Endothelial cell of umbilical vein (primary cell): ENCODE data around the gene TEP1. TPM values are rescaled to one million over a fixed set of nuclear protein-coding genes. Genes with fewer than 3 reads are reported as not detected.

Source experiments
- BruUV-seq: library from RNA; stranded (reverse); fragments of 400-500 nt; replicated peaks from 2 replicates; lab custom pipeline; 2021; lab: Mats Ljungman, UMichigan
- CTCF ChIA-PET: fragments of 300-600, 350-600 bp; sonication (Branson Sonifier 250); formaldehyde crosslinking; loops from one replicate; lab custom pipeline; 2021; ENCODE audit warnings: antibody characterized with exemption, inconsistent platforms; lab: Charles Lee
- POLR2A ChIA-PET: fragments of 300-600, 350-600 bp; sonication (Branson Sonifier 250); formaldehyde crosslinking; loops from one replicate; lab custom pipeline; 2021; ENCODE audit warnings: antibody characterized with exemption, inconsistent platforms; lab: Charles Lee
- DNase-seq: peaks from one replicate; pipeline ENCODE4 v3.0.0-alpha.2; 2011; ENCODE audit warnings: low read depth, low spot score
- FAIRE-seq: peaks from 2 replicates; lab custom pipeline; 2011; peaks lifted over from hg19 to GRCh38; lab: Jason Lieb, UNC
- H2AFZ ChIP-seq: 2 replicates; pipeline ENCODE4 v1.6.0; 2012; ENCODE audit warnings: low read depth, low read length, control low read depth, inconsistent platforms
- H3K27ac ChIP-seq: 2 replicates; pipeline ENCODE4 v1.5.1; 2011; ENCODE audit warnings: low read depth, mild to moderate bottlenecking, control low read depth, low read length, moderate library complexity; ENCODE audit not compliant: insufficient read depth
- H3K27me3 ChIP-seq, 2 experiments: 2 replicates each; pipeline versions ENCODE4 v1.6.0 to v1.6.1; 2011; ENCODE audit warnings: low read length in 2 of 2, mixed read lengths in 1 of 2; ENCODE audit not compliant: control insufficient read depth in 2 of 2, insufficient read depth in 2 of 2
- H3K36me3 ChIP-seq, 2 experiments: 2 replicates in 1 of 2; 3 replicates in 1 of 2; pipeline ENCODE4 v1.5.1; 2011; ENCODE audit warnings: low read length in 2 of 2, mild to moderate bottlenecking in 1 of 2, moderate library complexity in 1 of 2; ENCODE audit not compliant: control insufficient read depth in 2 of 2, insufficient read depth in 2 of 2; ENCODE audit errors: extremely low read depth in 1 of 2
- H3K4me1 ChIP-seq: 3 replicates; pipeline ENCODE4 v1.5.1; 2011; ENCODE audit warnings: mild to moderate bottlenecking, low read length; ENCODE audit not compliant: control insufficient read depth, insufficient read depth; ENCODE audit errors: extremely low read depth
- H3K4me2 ChIP-seq: 2 replicates; pipeline ENCODE4 v1.6.1; 2011; ENCODE audit warnings: low read length, control low read depth, mixed read lengths; ENCODE audit not compliant: insufficient read depth
- H3K4me3 ChIP-seq, 3 experiments: fragments of 200-600 bp in 1 of 3; sonication (generic), shearing (Covaris generic) in 1 of 3; replicated peaks in 1 of 3; 2 replicates each; pipeline ENCODE4 v1.5.1; 2011 to 2016; ENCODE audit warnings: control low read depth in 3 of 3, low read length in 3 of 3, mild to moderate bottlenecking in 2 of 3, inconsistent platforms in 1 of 3, low read depth in 1 of 3, moderate library complexity in 1 of 3; ENCODE audit not compliant: insufficient read depth in 1 of 3
- H3K79me2 ChIP-seq: 2 replicates; pipeline ENCODE4 v1.6.0; 2012; ENCODE audit warnings: low read length, inconsistent platforms; ENCODE audit not compliant: control insufficient read depth, insufficient read depth
- H3K9ac ChIP-seq: replicated peaks from 2 replicates; pipeline ENCODE3; 2011; ENCODE audit warnings: low read length, control low read depth; ENCODE audit not compliant: insufficient read depth; ENCODE audit errors: extremely low read depth
- H3K9me1 ChIP-seq: replicated peaks from 3 replicates; pipeline ENCODE4 v1.6.0; 2011; ENCODE audit warnings: mild to moderate bottlenecking, low read length; ENCODE audit not compliant: control insufficient read depth, insufficient read depth; ENCODE audit errors: extremely low read depth
- H3K9me3 ChIP-seq: replicated peaks from 2 replicates; pipeline ENCODE4 v1.5.1; 2012; ENCODE audit warnings: low read length, inconsistent platforms; ENCODE audit not compliant: control insufficient read depth, insufficient read depth
- H4K20me1 ChIP-seq: replicated peaks from 2 replicates; pipeline ENCODE3; 2011; ENCODE audit warnings: mild to moderate bottlenecking, low read length; ENCODE audit not compliant: control insufficient read depth, insufficient read depth; ENCODE audit errors: extremely low read depth
- EZH2 ChIP-seq: IDR thresholded peaks from 2 replicates; pipeline ENCODE4 v1.6.1; 2012; ENCODE audit warnings: borderline replicate concordance, low read depth, mild to moderate bottlenecking, moderate library complexity, low read length, inconsistent platforms; ENCODE audit not compliant: severe bottlenecking
- FOS ChIP-seq: IDR thresholded peaks from 2 replicates; pipeline ENCODE4 v1.6.1; 2011; ENCODE audit warnings: mild to moderate bottlenecking, low read length, moderate library complexity, borderline replicate concordance; ENCODE audit not compliant: insufficient read depth
- JUN ChIP-seq: IDR thresholded peaks from 2 replicates; pipeline ENCODE4 v1.6.1; 2011; ENCODE audit warnings: borderline replicate concordance, low read depth; ENCODE audit not compliant: insufficient read length, insufficient read depth
- POLR2A ChIP-seq: IDR thresholded peaks from 2 replicates; pipeline ENCODE4 v1.6.1; 2012; ENCODE audit warnings: low read depth, mild to moderate bottlenecking, control low read depth, low read length
- POLR2AphosphoS5 ChIP-seq: IDR thresholded peaks from 2 replicates; pipeline ENCODE4 v1.6.1; 2012; ENCODE audit warnings: low read depth, mild to moderate bottlenecking, control low read depth, low read length, moderate library complexity; ENCODE audit not compliant: insufficient read depth
- dilution Hi-C: fragments of 300-500 bp; cut with MboI; formaldehyde crosslinking; loops from one replicate; pipeline ENCODE4 v1.15.0; 2019; ENCODE audit warnings: low sequenced_read_pairs; ENCODE audit not compliant: extremely low pct_ligation_motif_present
- intact Hi-C: fragments of 100-400 bp; cut with micrococcal nuclease; formaldehyde crosslinking; loops from one replicate; pipeline ENCODE4 v1.10.0; 2022
- polyA plus RNA-seq, 4 experiments: library from polyadenylated mRNA; depleted of rRNA in 3 of 4; stranded (reverse) in 3 of 4; unstranded in 1 of 4; fragments of >200 nt; gene quantifications; 2 replicates each; pipeline versions ENCODE4 v1.2.1 to v1.2.3, GENCODE V29; 2011 to 2012; ENCODE audit warnings: missing spikeins in 1 of 4
- total RNA-seq: library from RNA; stranded (reverse); gene quantifications from 2 replicates; pipeline ENCODE4 v1.2.3, GENCODE V29; 2021
- TF ChIP-seq, protein P1 (sequence below): IDR thresholded peaks from 2 replicates; pipeline ENCODE4 v1.6.1; 2011; ENCODE audit not compliant: insufficient read depth, insufficient read length

The TEP1 gene
- total and polyA plus RNA-seq, 2 donors (not counting 3 experiments of a cell fraction or from before 2014, with no cell fraction given): 19.6 to 44.6 TPM

DNA sequence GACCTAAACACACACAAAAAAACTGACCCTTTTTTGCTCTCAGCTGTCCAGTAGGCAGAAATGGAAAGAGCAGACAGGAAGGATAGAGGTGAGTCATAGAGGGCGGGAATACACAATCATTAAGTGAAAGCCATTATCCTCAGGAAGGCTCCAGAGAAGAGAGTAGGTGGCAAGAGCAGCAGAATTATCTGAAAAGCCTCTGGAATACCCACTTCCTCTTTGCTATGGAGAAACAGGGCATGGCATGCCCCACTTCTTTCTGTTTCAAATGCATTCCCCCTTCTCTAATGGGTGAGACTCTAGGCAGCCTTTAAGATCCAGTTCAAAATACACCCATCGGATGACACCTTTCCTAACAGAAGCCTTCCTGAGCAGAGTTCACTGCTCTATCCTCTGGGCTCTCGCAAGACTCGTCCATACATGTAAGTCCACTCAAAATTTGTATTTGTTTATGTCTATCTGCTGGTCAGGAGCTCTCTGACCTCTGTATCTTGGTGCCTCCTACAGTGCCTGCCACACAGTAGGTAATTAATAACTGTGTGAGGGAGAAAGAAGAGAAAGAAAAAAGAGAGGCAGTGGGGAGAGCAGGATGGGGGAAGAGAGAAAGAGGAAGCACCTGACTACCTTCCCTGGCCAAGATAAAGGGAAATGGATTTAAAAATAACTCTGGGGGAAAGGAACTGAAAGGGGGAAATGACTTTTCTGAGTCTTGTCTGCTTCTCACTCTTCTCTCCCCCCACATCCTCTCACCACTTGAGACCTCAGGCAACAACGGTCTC lies 14.1 kb upstream of the TEP1 start:
- CTCF ChIA-PET: interaction anchor here (1.0 kb wide), 1 partner anchor 11 kb away, joined by 6 read pairs; no protein-coding TSS in a partner anchor
- BruUV-seq: TSS peak; percentile 77
- H3K4me2 ChIP-seq: peak overlapping the region; percentile 65

GRCh38 chr14:20424851-20425250 lies 11.6 kb upstream of the TEP1 start:
- no TSS peak for BruUV-seq
- Histone ChIP-seq H3K4me2 (no peak overlapping the region), H4K20me1 (no peaks in the 10 kb centered on the region), H3K79me2 (no peaks in the 10 kb centered on the region), H3K9ac (no peak overlapping the region), H3K9me3 (no peaks in the 10 kb centered on the region), H3K9me1 (no peaks in the 10 kb centered on the region), H2AFZ (no peak overlapping the region), H3K36me3 (no peaks in the 10 kb centered on the region), H3K4me1 (peaks cover 18% of the 10 kb centered on the region), H3K27ac (no peak overlapping the region), H3K4me3 (no peak overlapping the region), H3K27me3 (no peaks in the 10 kb centered on the region)
- FAIRE-seq (no peak), DNase-seq (no peak)
- ChIA-PET CTCF (interaction anchor here (3.3 kb wide), 1 partner anchor 10 kb away, joined by 30 read pairs; the partner anchor contains the start of gene TEP1), POLR2A (no interaction called here)
- TF ChIP-seq, protein P1, sequence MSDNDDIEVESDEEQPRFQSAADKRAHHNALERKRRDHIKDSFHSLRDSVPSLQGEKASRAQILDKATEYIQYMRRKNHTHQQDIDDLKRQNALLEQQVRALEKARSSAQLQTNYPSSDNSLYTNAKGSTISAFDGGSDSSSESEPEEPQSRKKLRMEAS: no peak
- no peak for TF ChIP-seq POLR2AphosphoS5
- TF ChIP-seq EZH2: no peak
- intact Hi-C loops (no loop called here), dilution Hi-C loops (no loop called here)

More for the DNA sequence above, 14.1 kb upstream of the TEP1 start:
- H3K27ac ChIP-seq: peak overlapping the region; percentile 74
- H3K9me1 ChIP-seq: no peaks in the 10 kb centered on the region
- FAIRE-seq (peak; percentile 97), DNase-seq (peak; percentile 72)
- peak overlapping the region; percentile 75 for H2AFZ ChIP-seq
- H3K36me3 ChIP-seq: no peaks in the 10 kb centered on the region
- no peaks in the 10 kb centered on the region for H4K20me1 ChIP-seq
- dilution Hi-C loops: no loop called here
- intact Hi-C loops: loop anchor here (1.0 kb wide), 2 partner anchors 14 to 28 kb away; partner anchors contain the start of genes APEX1 and TEP1
- peak; percentile 85 for TF ChIP-seq JUN
- TF ChIP-seq POLR2A: no peak
- TF ChIP-seq FOS: peak; percentile 75
- peak overlapping the region; percentile 41 for H3K9ac ChIP-seq
- H3K4me1 ChIP-seq: peaks cover 18% of the 10 kb centered on the region
- peak overlapping the region in 1 of 3 experiments; percentile 56 for H3K4me3 ChIP-seq
- H3K79me2 ChIP-seq: no peaks in the 10 kb centered on the region
- H3K27me3 ChIP-seq: no peaks in the 10 kb centered on the region
- POLR2A ChIA-PET: no interaction called here
- no peaks in the 10 kb centered on the region for H3K9me3 ChIP-seq
